Naive B cell (primary cell): ENCODE results near the gene DPM3. TPM values are rescaled to one million over a fixed set of nuclear protein-coding genes. Genes with fewer than 3 reads are reported as not detected.

Source experiments
- polyA plus RNA-seq, 6 donors: library from polyadenylated mRNA; unstranded; fragments of 300-500 nt; fragmentation: Illumina TruSeq; gene quantifications; one replicate each; pipeline ENCODE4 v1.2.3, GENCODE V29; 2021; ENCODE audit warnings: low read depth in 6 of 6

Gene DPM3
- polyA plus RNA-seq, 6 donors from 2014 or later: 77.4 to 100 (median 90.5) TPM

Other genes with a start within 250 kb of the DPM3 start
- 10 to 100 TPM; 30.8 to 45.7 (median 33.3) TPM for gene PMVK, start 203.8 kb downstream of the DPM3 start, polyA plus RNA-seq
- 10 to 100 TPM; 36.2 to 77.3 (median 69.5) TPM for gene PBXIP1, start 184.4 kb downstream of the DPM3 start, polyA plus RNA-seq
- gene PYGO2, start 178.7 kb downstream of the DPM3 start, polyA plus RNA-seq: 10 to 100 TPM in 5 of 6 donors, 1 to 10 TPM in 1; 10.0 to 45.1 (median 29.4) TPM
- gene SHC1, start 169.8 kb downstream of the DPM3 start, polyA plus RNA-seq: 10 to 100 TPM; 23.3 to 34.0 (median 26.3) TPM
- gene CKS1B, start 165.8 kb downstream of the DPM3 start, polyA plus RNA-seq: 100 to 1,000 TPM; 117 to 196 (median 131) TPM
- 10 to 100 TPM; 37.0 to 57.0 (median 49.4) TPM for gene FLAD1, start 157.2 kb downstream of the DPM3 start, polyA plus RNA-seq
- gene LENEP, start 146.9 kb downstream of the DPM3 start, polyA plus RNA-seq: not detected
- 1 to 10 TPM in 5 of 6 donors, not detected in 1; 2.2 to 5.5 (median 2.7) TPM for gene ZBTB7B, start 137.7 kb downstream of the DPM3 start, polyA plus RNA-seq
- not detected for gene DCST2, start 106.8 kb downstream of the DPM3 start, polyA plus RNA-seq
- not detected for gene DCST1, start 106.7 kb downstream of the DPM3 start, polyA plus RNA-seq
- 1 to 10 TPM; 2.8 to 8.8 (median 7.0) TPM for gene ADAM15, start 89.2 kb downstream of the DPM3 start, polyA plus RNA-seq
- gene EFNA4, start 76.8 kb downstream of the DPM3 start, polyA plus RNA-seq: 1 to 10 TPM in 5 of 6 donors, not detected in 1; 2.6 to 6.0 (median 3.3) TPM
- gene EFNA3, start 61.7 kb downstream of the DPM3 start, polyA plus RNA-seq: 1 to 10 TPM in 3 of 6 donors, under 1 TPM in 2, not detected in 1; 0.54 to 2.9 (median 2.1) TPM
- under 1 TPM in 3 of 6 donors, not detected in 3; 0.18 to 0.82 (median 0.56) TPM for gene EFNA1, start 12.7 kb downstream of the DPM3 start, polyA plus RNA-seq
- gene SLC50A1, start 4.7 kb downstream of the DPM3 start, polyA plus RNA-seq: 100 to 1,000 TPM; 152 to 273 (median 201) TPM
- 100 to 1,000 TPM; 340 to 379 (median 354) TPM for gene KRTCAP2, start 32.8 kb upstream of the DPM3 start, polyA plus RNA-seq
- gene TRIM46, start 33.3 kb upstream of the DPM3 start, polyA plus RNA-seq: under 1 TPM in 2 of 6 donors, not detected in 4; 0.13 to 0.35 TPM
- gene THBS3, start 67.4 kb upstream of the DPM3 start, polyA plus RNA-seq: 1 to 10 TPM; 1.1 to 3.9 (median 2.2) TPM
- gene MTX1, start 68.2 kb upstream of the DPM3 start, polyA plus RNA-seq: 10 to 100 TPM; 35.5 to 49.1 (median 42.0) TPM
- 1 to 10 TPM in 3 of 6 donors, under 1 TPM in 3; 0.54 to 1.7 (median 1.2) TPM for gene ENTREP3, start 115.0 kb upstream of the DPM3 start, polyA plus RNA-seq
- 100 to 1,000 TPM; 100 to 142 (median 125) TPM for gene SCAMP3, start 121.8 kb upstream of the DPM3 start, polyA plus RNA-seq
- 10 to 100 TPM; 11.6 to 28.2 (median 18.1) TPM for gene CLK2, start 133.0 kb upstream of the DPM3 start, polyA plus RNA-seq
- gene HCN3, start 136.9 kb upstream of the DPM3 start, polyA plus RNA-seq: under 1 TPM in 2 of 6 donors, not detected in 4; 0.08 to 0.33 TPM
- gene PKLR, start 160.9 kb upstream of the DPM3 start, polyA plus RNA-seq: not detected
- gene FDPS, start 168.3 kb upstream of the DPM3 start, polyA plus RNA-seq: 100 to 1,000 TPM in 5 of 6 donors, 10 to 100 TPM in 1; 99.4 to 187 (median 117) TPM
- gene RUSC1, start 180.4 kb upstream of the DPM3 start, polyA plus RNA-seq: 1 to 10 TPM in 5 of 6 donors, not detected in 1; 3.4 to 6.5 (median 5.0) TPM